ENCODE data around the gene CADM4. TPM values are rescaled to one million over a fixed set of nuclear protein-coding genes. Genes with fewer than 3 reads are reported as not detected.

The CADM4 gene
- total and polyA plus RNA-seq, 2 of the 8 experiments (the other 6 are each of a cell fraction or from before 2014, with no cell fraction given), result 13.5 to 25.0 TPM

DNA sequence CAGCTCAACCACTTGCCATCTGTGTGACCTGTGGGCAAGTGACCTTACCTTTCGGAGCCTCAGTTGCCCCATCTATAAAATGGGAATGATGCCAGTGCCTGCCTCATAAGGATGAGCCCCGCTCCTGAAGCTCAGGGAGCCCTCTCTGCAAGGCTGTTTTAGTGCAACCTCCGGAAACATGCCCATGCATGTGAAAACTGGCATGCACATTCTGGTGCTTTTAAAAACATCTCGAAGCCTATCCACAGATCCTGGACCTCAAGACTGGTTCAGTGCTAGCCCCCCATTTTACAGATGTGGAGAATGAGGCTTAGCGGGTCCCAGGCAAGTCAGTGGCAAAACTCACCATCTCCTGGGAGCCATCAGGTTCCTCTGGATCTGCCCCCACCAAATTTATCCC is 5.6 kb downstream of the CADM4 start:
- no peak for DNase-seq (ENCODE audit: low read depth in 1 of 2, low spot score in 2 of 2)
- Histone ChIP-seq H3K4me2 (ENCODE audit: insufficient read depth in 1 of 2, low read depth in 2 of 2, low read length in 2 of 2) (peak overlapping the region; percentile 5 to 91; a peak in 2 of 4 replicates), H3K9ac (replicated peaks in 1 of 4; ENCODE audit: extremely low read depth in 1 of 4, low read depth in 3 of 4, low read length in 3 of 4) (no peak overlapping the region), H4K20me1 (replicated peaks in 1 of 2; ENCODE audit: control insufficient read depth in 1 of 2, insufficient read depth in 2 of 2, low read length in 2 of 2) (peaks cover 3 to 4% of the 10 kb centered on the region in 2 experiments), H2BK15ac (ENCODE audit: low read length) (no peak overlapping the region), H3K27me3 (replicated peaks in 1 of 4; ENCODE audit: control insufficient read depth in 3 of 4, extremely low read depth in 1 of 4, insufficient read depth in 3 of 4, low read length in 3 of 4) (peaks cover 5 to 23% (median 13%) of the 10 kb centered on the region in 4 experiments), H3K4me3 (ENCODE audit: extremely low read depth in 1 of 4, insufficient read depth in 2 of 4, low read depth in 3 of 4, low read length in 4 of 4) (peak overlapping the region in 1 of 4 experiments; percentile 66; a peak in 1 of 8 replicates), H3K79me1 (ENCODE audit: low read depth, low read length) (peaks cover 2% of the 10 kb centered on the region; the same call in 1 of the 2 replicates), H3K4me1 (replicated peaks in 1 of 4; ENCODE audit: control insufficient read depth in 3 of 4, insufficient read depth in 4 of 4, low read length in 3 of 4) (peaks cover 7 to 25% (median 17%) of the 10 kb centered on the region in 4 experiments), H4K8ac (ENCODE audit: extremely low read depth, insufficient read depth, low read length) (no peak overlapping the region), H3K79me2 (ENCODE audit: control insufficient read depth in 1 of 2, insufficient read depth in 2 of 2, low read length in 2 of 2) (no peaks in the 10 kb centered on the region), H2BK120ac (replicated peaks; ENCODE audit: low read depth, low read length) (no peak overlapping the region), H2BK12ac (ENCODE audit: low read depth, low read length) (no peak overlapping the region), H3K14ac (ENCODE audit: insufficient read length) (no peak overlapping the region), H3K27ac (ENCODE audit: low read depth, low read length) (no peak overlapping the region), H4K5ac (ENCODE audit: insufficient read length, low read depth, low read length) (no peak overlapping the region), H3K9me3 (ENCODE audit: insufficient read depth in 2 of 2, low read depth in 1 of 2, low read length in 1 of 2) (no peaks in the 10 kb centered on the region), H2BK5ac (ENCODE audit: low read depth, low read length) (no peak overlapping the region), H3K23me2 (ENCODE audit: low read depth, low read length) (peaks cover 12% of the 10 kb centered on the region), H2AFZ (ENCODE audit: low read length) (no peak overlapping the region), H3K4ac (replicated peaks; ENCODE audit: insufficient read length, low read depth, low read length) (no peak overlapping the region), H3K36me3 (ENCODE audit: control insufficient read depth in 2 of 4, insufficient read depth in 4 of 4, low read length in 3 of 4) (no peaks in the 10 kb centered on the region), H3K23ac (ENCODE audit: insufficient read length) (no peak overlapping the region), H2AK5ac (ENCODE audit: low read depth, low read length) (no peak overlapping the region), H3K56ac (replicated peaks; ENCODE audit: insufficient read length, low read depth, low read length) (no peak overlapping the region), H3K18ac (ENCODE audit: extremely low read depth, low read length) (no peak overlapping the region), H2BK20ac (ENCODE audit: low read length) (no peak overlapping the region), H4K91ac (replicated peaks; ENCODE audit: insufficient read length, low read length) (no peak overlapping the region)
- ChIA-PET CTCF (ENCODE audit: partially characterized antibody) (interaction anchor here (1.2 to 3.5 kb wide), 6 partner anchors 9 to 79 kb away, joined by 3 to 22 read pairs (median 4); no protein-coding TSS in a partner anchor), POLR2A (ENCODE audit: partially characterized antibody) (interaction anchor here (1.1 to 1.6 kb wide), 6 partner anchors 8 to 99 kb away, joined by 3 to 9 read pairs (median 4); no protein-coding TSS in a partner anchor)
- FAIRE-seq, result no peak
- TF ChIP-seq GABPA (IDR thresholded peaks at IDR 0.05; ENCODE audit: borderline replicate concordance, insufficient read depth, low read length) (no peak), KDM1A (IDR thresholded peaks at IDR 0.05; ENCODE audit: borderline replicate concordance, low read length) (0 out of 2 replicates have a peak, but pooled peaks have one; percentile 28)
- WGBS, 2 experiments (ENCODE audit: extremely low coverage in 1 of 2, insufficient coverage in 1 of 2, insufficient read length in 1 of 2, insufficient replicate concordance in 2 of 2, low coverage in 1 of 2, low lambda C conversion rate in 2 of 2, missing lambda C conversion rate in 1 of 2), result 88% methylated on average over 5 of the region's 5 CpGs; no CpG with 5 or more reads in 1 of the 2 experiments
